Glomerular visceral epithelial cell (primary cell): ENCODE measurements around the gene EIF4G2.
A peak's percentile ranks its signal among the peaks of the same experiment; 100 is the strongest.

ENCODE experiments used
- DNase-seq: peaks from one replicate; pipeline ENCODE4 v3.0.0-alpha.2; 2016; ENCODE audit errors: extremely low spot score

Gene EIF4G2

DNA sequence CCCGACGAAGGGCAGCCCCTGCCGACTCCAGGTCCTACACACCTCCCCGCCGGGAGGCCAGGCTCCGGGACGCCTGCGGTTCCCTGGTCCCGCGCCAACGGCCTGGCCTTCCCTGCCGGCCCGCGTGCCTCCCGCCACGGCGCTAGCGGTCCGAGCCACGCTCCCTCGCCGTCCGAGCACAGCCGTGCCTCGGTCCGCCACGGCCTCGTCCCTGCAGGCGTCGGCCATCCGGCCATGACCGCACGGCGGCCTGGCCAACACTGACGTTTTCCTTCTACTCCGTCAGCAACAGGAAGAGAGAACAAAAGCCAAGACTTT, 532 bp downstream of the EIF4G2 start:
- DNase-seq, result no peak

DNA sequence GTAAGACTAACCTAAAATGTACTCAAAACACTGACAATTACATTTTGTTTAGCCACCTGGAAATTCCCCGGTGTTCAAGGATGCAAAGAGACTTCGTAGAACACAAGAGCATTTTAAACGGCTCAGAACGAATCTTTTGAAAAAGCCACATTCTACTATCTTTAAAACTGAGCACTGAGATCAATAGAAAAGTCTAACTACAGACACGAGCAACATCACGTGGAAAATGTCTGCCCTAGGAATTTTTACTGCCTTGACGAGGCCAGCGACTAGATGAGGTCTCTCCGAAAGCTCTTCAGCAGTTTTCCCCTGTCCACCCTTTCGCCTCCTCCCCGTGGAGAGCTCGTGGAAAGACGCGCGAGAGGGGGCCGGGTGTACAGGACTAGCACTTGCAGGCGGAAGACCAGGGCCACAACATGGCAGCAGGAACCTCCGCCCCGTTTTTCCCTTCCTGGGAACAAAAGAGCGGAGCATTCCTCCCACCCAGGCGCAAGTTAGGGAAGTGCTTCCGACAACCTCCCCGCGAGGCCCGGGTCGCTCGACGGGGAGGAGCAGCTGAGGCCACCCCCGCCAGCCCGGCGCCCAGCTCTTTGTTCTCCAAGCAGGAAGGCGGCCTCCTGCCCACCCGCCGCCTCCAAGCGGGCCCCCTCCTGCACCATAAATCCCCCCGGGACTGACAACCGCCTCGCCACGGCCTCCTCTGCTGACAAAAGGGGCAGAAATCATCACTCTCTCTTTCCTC, 1.1 kb downstream of the EIF4G2 start:
- peak; percentile 49 for DNase-seq

DNA sequence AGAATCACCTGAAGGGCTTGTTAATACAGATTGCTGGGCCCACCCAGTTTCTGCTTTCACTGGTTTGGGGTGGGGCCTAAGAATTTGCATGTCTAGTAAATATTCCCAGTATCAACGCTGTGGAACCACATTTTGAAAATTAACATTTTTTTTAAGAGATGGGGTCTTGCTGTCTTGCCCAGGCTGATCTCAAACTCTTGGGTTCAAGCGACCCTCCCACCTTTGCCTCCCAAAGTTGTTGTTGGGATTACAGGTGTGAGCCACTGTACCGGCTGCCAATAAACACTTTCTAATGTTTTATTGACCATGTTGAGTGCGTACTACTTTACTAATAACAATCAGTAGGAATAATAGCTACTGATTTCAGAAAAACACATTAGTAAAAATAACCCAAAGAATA, 2.5 kb downstream of the EIF4G2 start:
- DNase-seq, result no peak

DNA sequence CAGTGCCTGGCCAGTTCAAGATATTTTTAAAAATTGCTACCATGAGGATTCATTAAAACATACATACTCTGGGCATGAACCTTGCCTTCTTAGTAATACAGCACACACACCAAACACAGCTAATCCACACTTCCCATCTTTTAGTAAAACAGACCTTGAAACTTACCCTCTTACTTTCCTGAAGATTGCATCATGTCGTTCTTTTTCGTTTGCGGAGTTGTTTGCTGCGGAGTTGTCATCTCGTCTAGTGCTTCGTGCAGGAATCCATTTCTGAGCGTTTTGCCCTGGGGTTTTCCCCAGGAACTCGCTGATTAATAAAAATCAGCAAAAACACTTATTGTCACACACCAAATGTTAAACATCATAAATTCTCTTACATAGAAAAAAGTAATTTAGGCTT, 3.0 kb downstream of the EIF4G2 start:
- no peak for DNase-seq

DNA sequence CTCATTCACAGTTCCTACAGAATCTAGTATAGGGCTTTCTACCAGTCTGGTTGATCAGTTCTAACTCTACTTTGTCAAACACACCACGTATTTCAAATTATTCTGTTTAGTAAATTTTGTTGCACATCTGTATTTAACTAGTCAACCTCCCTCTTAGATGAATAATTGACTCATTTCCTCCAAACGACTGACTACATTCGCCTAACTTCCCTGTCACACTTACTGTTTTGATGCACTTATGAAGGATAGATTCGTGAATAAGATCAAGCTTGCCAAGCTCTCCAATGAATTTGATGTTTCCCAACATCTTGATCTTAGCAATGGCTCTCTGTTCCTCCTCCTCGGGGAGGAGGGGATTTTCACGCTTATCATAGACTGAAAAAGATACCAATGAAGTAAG, 5.0 kb downstream of the EIF4G2 start:
- no peak for DNase-seq

DNA sequence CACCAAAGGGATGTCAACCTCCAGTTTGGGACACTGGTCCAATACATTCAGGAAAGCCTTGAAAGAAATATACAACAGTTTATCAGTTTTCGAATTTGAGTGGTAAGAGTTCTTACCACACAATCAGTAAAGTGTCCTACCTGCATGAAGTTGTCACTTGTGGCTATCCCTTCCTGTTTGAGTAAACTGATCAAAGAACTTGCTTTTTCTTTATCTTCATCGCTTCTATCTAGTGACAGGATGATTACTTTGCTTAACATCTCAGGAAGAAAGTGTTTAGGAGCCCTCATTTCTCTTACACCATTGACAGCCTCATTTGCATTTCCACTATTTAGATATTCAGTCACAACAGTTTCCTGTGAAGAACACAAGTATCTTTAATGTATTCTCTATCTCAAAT, 8.4 kb downstream of the EIF4G2 start:
- no peak for DNase-seq

DNA sequence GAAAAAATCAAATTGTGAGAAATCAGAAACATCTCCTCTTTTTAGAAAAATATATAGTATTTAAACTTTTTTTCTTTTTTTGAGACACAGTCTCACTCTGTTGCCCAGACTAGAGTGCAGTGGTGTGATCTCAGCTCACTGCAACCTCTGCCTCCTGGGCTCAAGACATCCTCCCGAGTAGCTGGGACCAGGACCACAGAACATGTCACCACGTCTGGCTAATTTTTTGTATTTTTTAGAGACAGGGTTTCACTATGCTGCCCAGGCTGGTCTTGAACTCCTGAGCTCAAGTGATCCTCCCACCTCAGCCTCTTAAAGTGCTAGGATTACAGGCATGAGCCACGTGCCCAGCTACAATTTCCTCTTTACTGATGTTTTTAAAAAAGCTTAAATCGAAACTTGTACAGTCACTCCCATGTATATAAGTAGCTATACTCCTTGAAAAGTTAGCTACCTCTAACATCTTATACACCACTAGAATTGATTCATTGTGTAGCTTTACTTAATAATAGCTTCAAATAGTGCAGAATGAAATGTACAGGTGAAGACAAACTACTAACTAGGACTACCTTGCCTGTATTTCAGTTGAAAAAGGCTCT, 10.3 kb downstream of the EIF4G2 start:
- no peak for DNase-seq

DNA sequence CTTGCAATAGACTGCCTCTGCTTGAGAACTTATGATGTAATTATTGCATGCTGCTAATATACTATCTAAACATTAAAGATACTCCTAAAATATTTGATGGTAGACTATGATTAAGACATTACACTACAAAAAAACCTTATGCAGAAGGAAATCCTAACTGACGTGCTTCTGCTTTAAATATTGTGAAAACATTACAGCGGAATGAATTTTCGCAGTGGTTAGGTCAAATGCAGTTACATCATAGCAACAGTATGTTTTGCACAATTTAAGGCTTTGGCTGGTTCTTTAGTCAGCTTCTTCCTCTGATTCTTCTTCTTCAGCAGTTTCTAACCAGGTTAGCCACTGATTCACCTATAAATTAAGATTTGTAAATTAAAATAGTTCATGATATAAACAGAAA, 11.2 kb downstream of the EIF4G2 start:
- DNase-seq, result no peak

DNA sequence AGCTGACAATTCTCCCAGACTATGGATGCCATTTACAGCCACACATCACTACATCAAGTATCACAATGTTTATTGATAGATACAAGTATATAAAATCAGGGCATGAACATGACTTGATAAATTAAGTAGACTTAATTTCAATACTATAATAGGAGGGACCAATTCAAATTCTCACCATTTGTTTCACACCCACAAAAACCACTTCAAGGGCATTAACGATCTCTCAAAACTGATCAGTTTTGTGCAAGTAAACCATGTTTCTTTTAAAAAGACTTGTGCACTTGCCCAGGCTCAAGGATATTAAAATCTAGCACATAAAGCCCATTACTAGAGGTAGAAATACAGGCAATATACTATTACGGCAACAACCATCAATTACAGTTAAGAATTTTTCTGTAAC, 11.7 kb downstream of the EIF4G2 start:
- no peak for DNase-seq

DNA sequence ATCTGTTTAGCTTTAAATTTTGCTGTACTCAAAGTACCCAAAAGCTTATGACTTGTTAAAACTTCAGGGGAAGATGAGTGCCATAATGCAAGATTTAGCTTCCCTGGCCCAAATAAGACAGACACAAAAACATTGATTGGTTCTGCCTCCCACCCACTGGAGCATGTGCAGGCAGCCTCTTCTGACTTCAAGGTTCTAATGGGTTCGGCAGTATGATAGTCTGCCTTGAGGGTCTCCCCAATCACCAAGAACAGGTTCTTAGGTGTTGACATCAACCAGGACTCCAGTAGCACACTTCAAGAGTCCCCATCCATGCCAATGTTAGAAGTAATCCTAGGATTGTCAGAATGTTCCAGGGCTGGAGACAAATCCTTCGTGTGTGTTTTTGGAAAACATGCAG, 12.5 kb downstream of the EIF4G2 start:
- peak; percentile 11 for DNase-seq

DNA sequence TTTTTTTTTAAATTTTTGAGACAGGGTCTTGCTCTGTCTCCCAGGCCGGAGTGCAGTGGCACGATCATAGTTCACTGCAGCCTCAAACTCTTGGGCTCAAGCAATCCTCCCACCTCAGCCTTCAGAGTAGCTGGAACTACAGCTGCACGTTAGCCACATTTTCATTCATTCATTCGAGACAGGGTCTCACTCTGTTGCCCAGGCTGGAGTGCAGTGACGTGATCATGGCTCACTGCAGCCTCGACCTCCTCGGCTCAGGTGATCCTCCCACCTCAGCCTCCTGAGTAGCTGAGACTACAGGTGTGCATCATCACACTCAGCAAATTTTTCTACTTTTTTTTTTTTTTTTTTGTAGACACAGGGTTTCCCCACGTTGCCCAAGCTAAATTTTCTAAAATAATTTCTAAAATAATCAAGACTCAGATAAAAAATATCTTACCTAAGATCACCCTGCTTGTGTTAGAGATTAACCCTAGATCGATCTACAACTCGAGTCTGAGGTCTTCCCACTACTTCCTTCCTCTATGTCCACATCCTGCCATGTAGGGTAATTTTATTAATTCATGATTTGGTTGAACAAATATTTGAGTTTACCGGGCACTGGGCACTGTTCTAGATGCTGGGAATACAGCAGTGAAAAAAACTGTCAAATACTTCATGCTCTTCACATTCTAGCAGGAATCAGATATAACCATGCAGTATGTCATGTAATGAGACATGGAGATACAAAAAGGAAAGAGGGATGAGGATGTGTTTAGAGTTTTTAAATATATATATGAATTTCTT, 15.1 kb downstream of the EIF4G2 start:
- DNase-seq, result no peak

DNA sequence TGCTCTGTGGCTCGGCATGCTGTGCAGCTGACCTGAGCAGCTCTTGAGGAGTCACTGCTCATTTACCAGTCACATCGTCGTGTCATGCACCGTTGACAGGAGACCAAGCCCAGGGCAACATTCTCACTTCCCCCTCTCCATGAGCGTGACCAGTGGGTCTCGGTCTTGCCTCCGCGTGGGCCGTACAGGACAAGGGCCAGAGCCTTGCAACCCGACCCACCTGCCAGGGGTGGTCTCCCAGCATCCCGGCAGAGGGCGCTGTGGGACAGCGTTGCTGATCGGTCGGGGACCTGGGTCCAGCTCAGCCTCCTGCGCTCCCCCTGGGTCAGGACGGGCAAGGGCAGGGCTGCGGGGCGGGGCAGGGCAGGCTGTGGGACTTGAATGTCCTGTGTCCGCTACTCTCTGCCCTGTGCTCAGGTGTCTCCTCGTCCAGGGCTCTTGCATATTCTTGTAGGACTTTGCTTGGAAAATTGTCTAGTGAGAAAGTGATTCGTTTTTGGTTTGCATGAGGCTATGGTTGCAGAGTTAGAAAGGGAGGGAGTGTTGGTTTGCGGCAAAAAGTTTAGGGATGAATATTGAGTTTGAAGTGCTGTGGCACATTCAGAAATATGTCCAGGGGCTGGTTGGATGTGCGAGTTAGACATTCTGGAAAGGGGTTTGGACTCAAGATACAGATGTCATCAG, 16.2 kb downstream of the EIF4G2 start:
- peak; percentile 78 for DNase-seq

DNA sequence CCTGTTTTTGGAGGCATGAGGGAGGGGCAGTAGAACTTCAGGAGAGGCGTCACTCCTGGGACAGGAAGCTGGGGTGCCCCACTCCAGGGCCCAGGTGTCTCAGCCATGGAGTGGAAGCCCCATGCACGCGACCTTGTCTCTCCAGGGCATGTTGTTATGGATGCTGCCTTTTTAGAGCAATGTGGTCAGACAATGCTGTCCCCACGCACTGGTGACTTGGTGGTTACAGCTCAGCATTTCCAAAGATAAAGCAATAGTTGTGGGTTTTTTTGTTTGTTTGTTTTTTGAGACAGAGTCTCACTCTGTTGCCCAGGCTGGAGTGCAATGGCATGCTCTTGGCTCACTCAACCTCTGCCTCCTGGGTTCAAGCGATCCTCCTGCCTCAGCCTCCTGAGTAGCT, 22.3 kb downstream of the EIF4G2 start:
- no peak for DNase-seq

DNA sequence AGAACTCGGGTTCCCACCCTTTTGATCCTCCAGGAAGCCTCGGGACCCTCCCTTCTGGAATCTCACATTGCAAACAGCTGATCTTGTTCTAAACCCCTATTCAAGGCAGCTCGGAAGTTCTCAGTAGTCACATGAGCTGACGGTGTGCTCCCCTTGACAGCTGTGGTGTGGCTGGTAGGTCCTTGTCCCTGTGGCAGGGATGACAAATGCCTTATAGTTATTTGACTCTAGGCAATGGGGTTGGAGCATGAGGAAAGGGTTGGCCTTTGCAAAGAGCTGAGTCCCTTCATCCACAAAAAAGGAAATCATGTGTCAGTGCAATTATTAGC, 23.6 kb downstream of the EIF4G2 start:
- no peak for DNase-seq

DNA sequence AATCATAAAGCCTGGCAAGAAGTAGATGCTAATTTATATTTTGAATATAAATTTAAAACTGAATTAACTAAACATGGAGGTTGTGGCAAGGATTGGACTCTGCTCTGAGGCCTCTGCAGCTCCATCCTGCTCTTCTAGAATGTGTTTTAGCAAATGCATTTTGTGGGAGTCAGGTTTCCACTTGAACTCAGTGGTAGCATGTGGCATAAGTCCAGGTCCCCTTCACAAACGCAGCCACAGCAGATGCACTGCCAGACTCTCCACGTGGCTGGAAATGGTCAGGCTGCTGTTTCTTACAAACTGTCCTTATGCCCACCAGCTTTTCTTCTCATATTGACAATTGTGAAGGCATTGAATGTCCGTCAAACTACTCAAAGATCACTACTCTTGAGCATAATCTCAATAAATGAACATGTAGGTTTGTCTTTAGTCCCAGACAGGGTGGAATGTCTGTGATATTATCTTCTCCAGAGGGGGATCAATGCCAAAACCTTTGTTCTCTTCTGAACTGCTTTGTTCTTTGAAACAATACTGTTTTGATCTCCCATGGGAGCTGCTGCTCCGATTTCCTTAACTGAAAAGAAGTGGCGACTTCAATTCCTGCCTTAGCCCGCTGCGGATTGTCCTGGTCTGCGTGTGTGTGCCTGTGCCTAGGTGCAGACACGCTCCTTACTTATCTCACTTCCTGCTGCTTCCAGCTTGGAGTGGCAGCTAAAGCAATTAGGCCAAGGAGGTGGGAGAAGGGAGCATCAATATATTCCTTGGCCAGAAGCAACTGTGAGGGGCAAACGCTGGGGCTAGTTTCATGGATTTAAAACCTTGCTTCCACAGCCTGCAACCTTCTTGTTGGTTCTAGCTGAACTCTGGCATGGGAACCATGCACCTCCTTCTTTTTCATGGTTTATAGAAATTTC, 24.2 kb downstream of the EIF4G2 start:
- DNase-seq, result no peak

DNA sequence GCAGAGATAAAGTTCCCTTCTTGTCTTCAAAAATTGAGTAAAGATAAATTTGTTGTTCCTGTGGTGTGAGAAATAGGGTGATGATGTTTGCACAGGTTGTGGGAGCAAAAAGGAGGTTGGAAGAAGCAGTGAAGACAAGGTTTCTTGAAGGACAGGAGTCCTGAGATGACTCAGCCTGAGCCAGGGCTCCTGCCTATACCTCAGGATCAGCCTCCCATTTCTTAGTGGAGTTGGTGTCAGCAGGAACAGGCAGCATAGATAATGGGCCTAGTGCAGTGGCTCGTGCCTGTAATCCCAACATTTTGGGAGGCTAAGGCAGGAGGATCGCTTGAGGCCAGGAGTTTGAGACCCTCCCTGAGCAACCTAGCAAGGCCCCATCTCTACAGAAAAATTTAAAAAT, 28.7 kb downstream of the EIF4G2 start:
- no peak for DNase-seq

DNA sequence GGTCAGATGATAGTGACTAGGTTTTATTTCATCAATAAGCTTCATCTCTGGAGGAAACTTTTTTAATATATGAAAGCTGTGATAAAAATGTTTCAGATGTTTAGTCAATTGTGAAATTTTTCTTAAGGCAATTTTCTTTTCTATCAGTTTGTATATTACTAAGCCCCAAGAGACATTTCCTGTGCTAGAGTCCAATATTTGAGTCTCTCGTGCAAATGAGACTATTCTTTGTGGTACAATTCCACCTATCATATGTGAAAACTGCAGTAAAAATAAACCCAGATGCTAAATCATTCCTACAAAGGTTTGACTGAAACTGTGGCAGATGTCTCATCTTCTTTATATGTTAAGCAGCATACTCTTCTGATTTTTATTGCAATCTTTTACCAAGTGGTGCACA, 29.6 kb downstream of the EIF4G2 start:
- no peak for DNase-seq

DNA sequence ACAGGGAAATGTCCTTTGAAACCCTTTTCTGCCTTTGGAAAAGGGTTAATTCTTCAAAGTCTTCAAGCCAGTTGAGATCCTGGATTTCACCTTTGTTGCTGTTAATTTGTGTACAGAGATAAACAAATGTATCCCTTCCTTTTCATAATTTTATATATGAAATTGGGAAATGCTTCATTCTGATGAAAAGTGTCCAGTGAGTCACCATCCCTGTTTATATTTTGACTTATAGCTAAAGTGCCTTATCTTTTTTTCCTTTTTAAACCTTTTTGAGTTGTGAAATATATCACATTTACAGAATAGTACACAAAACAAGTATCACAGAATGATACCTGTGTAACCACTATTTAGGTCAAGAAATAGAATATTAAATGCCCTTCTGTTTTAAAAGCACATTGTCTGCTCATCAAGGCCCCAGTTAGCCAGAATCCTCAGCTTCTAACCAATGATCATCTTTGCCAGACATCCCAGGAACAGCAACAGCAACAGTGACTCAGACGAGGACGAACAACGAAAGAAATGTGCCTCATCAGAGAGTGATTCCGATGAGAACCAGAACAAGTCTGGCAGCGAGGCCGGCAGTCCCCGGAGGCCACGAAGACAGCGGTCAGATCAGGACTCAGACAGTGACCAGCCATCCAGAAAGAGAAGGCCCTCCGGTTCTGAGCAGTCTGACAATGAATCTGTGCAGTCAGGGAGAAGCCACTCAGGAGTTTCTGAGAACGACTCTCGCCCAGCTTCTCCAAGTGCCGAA, 30.3 kb downstream of the EIF4G2 start:
- DNase-seq, result peak; percentile 51

DNA sequence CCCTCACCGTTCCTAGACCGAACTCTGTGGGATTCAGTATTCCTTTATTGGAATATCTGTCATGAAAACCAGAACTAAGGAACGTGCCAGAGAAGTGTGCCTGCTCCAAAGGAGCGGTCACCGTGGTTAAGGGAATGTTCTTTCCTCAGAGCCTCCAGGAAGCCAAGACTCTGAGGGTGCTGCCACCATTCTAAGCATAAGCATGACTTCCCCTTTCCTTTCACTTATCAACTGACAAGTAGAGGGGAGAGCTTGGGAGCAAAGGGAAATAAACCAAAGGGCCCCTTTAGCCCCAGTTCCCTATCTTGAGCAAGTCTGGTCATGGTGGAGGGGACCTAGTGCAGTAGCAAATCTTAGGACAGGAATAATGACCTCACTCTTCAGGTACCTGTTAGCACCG, 30.9 kb downstream of the EIF4G2 start:
- DNase-seq, result no peak

DNA sequence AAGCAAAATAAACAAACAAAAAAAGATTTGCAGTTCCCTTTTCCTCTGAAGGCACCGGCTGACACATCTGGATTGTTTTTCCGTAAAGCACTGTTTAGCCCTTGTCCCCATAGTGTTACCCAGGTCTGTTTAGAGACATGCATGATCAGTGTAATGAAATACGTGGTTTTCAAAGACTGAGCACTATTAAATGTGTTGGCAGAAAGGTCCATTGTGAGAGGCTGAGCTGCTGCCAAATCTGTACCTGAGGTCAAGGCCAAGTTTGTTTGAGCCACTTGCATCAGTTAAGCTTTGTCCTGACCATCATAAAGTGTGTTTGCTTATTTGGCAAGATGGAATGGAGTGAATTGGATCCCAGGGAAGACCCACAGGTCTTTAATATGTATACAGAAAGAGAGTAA, 31.3 kb downstream of the EIF4G2 start:
- DNase-seq, result no peak

DNA sequence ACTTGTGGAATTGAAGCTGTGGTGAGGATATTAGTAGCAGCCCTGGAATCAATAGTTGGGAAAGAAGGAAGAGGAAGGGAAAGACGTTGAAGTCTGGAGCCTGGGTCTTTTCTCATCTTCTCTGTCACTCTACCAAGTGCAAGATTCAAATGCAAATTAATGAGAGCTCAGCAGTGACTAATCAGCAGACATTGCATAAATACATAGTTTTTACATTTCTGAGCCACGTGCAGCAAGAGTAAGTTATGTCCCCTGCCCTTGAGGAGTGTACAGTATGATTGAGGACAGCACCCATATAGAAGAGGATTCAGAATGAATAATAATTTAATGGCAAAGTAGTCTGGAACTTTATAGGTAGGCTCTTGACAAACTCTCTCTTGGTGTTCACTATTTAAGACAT, 33.9 kb downstream of the EIF4G2 start:
- DNase-seq, result no peak
